HG03571 (cell line): Measurements from ENCODE around the gene CCDC3.

Experiments used
- ATAC-seq: cut with Tn5 transposase; IDR thresholded peaks from one replicate; pipeline ENCODE4 v1.9.1; 2021; ENCODE audit not compliant: unreplicated experiment

CCDC3 gene

DNA sequence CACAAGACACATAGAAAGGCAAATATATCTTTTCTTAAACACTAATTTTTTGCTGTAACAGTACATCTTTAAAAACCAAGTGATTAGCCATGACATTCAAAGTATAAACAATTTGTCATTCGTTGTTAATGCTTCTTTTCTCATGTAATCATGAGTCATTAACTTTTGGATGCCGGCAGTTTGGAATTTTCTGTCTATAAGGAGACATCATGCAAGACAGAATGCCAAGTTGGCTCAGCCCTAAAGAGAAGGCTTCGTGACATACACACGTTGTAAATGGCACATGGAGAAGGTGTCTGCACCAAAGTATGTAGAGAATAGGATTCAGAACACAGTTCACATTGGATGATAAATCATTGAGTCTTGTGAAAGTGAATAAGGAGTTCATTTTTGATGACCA lies 35.9 kb downstream of the CCDC3 start:
- ATAC-seq, result no peak

DNA sequence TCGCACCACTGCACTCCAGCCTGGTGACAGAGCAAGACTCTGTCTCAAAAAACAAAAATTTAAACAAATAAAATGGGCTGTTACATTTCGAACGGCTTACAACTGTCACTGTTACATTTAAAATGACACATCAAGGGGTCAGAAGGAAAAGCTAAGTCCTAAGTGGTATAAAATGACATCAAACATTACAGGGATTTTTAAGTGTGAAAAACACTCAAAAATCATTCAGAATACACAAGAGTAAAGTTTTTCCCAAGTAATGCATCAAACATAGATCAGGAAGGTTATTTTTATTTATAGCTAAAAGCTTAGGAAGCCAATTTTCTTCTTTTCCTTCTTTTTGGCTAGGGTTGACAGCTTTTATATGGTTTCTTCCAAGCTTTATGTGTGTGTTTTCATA lies 39.0 kb downstream of the CCDC3 start:
- ATAC-seq, result no peak

DNA sequence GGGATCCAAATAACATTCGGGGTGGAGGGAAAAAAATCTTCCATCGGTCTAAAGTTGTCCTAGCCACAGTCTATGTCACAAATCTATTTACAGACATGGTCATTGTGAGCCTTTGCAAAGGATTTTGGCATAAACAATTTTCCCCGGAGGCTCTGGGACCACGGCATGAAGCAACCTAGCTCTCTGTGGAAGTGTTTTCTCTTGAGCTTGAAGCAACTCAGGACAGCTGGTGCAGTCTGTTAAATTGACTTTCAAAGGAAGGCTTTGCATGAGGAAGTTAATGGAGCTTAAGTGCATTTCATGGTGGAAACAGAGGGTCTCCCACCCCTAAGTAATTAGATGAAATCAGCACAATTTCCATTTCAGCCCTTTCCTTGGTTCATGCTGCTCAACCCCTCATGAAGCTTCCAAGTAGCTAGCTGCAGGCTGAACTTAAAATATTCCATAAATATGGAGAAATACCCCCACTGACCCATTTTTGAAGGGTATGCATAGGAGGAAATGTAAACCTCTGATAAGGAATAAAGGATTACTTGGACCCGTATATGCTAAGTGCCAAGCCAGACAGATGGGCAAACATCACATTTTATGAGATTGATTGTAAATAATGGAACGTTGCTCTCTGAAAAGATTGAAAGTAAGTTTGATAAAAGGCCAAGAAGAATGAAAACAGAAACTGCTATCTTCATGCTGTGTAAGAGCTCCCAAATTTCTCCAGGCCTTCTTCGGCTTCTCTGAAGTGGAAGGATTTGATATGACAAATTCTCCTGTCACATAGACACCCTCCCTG lies 39.9 kb downstream of the CCDC3 start:
- ATAC-seq, result no peak

DNA sequence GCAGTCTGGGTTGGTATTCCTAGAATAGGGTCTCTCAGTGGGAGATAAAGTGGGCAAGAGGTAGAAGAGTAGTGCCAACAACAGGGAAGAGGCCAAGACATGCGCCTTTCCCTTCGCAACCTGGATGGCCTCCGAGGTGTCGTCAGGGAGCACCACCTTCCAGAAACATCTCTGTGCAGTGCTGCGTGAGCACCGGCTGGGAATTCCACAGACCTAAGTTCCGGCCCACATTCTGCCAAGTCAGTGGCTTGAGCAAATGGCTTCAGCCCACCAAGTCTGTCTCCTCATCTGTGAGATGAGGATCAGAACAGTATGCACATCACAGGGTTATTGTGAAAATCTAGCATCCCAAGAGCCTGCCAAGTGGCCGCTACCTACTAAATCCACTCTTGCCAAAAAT lies 40.6 kb downstream of the CCDC3 start:
- no peak for ATAC-seq

DNA sequence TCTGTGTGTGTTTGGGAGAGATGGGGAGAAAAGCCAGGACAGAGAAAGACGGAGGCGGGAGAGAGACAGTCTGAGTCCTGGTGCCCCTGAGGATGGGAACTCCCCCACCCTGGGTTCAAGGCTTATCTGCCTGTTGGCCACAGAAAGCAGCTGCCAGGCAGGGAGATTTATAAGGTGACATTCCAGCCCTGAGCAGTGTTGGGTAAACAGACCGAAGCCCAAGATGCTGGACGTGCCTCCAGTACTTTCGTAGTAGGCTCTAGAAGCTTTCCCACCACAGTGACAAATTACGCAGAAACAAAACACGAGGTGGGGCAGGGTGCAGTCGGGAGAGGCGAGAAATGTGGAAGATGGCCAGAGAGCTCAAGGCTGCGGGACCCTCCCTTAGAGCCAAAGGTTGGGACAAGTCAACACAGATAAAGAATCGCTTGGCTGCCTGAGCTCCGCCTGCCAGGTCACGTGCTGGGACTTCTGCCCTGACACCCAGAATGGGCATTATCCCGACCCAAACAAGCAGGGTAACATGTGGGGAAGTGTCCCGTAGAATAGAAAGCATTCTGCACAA lies 41.1 kb downstream of the CCDC3 start:
- no peak for ATAC-seq

DNA sequence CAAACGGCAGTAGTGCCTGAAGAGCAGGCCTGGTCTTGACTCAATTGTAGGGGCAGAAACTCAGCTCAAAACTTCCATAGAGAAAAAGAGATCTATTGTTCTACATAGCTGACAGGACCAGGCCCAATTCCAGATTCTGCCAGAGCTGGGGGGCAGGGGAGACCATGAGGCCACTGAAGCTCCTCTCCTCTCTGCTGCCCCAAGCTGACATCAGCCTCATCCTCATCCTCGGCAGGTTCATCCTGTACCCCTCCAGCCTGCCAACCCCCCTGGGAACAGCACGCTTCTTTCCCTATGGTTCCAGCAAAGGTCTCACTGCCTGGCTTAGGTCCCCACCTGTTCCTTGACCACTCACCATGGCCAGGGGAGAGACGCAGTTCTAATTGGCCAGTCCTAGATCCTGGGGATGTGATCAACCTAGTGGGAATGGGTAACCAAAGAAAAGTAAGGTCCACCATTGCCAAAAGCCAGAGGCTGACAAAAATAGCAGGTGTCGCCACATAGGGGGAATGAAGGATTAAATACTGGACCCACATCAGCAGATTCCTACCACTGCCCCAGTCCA lies 42.9 kb downstream of the CCDC3 start:
- no peak for ATAC-seq

DNA sequence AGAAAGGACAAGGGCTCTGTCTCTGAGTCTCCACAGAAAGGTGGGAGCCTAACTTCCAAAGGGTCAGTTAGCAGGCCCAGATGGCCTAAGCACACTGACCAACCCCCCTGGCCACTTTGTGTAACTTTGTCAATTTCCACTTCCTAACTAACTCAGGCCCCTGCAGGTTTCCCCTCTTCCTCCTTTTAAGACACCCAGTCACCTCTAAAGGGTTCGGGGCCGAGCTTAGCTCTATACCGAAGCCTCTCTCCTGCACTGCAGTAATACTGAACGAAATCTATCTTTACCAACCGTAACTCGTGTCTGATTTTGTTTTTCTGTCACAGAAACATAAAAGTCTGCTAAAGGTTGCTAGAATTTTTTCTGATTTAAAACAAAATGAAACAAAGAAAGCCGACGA lies 44.4 kb downstream of the CCDC3 start:
- ATAC-seq, result no peak

DNA sequence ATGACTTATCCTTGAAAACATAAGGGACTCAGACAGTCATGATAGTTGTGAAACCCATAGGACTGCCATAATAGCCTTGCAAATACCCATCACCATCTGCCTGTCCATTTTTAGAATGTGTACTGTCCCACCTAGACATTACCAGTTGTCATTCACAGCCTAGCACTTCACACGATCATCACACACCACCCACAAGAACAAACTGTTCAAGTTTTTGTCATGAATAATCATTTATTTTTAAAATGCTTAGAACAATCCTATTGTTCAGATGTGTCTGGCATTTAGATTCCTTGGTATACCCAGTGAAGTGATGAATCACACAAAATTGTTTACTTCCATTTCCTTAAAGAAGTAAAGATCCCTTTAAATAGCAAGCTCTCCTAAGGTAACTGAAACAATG lies 46.6 kb downstream of the CCDC3 start:
- no peak for ATAC-seq

DNA sequence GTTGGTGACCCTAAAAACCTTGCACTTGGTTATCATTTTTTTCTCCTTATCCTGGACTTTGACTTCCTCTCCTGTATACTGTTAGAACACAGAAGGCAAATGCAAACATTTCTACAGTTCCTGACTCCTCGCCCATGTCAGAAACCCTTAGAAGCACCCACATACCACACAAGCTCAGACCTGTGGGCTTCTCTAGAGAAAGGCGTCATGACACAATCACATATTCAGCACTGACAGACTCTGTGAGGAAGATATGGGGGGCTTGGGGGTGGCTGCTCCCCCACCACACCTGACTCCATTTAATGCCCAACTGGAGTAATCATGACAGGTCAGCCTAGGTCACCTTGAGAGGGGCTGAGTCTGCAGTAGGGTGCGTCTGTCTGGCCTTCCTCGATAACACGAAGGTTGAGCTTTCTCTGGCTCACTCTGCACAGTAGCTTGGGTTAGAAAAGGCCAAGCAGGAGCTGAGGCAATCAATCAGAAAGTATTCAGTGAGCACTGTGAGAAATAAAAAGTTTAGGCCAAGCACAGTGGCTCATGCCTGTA lies 50.9 kb downstream of the CCDC3 start:
- no peak for ATAC-seq

DNA sequence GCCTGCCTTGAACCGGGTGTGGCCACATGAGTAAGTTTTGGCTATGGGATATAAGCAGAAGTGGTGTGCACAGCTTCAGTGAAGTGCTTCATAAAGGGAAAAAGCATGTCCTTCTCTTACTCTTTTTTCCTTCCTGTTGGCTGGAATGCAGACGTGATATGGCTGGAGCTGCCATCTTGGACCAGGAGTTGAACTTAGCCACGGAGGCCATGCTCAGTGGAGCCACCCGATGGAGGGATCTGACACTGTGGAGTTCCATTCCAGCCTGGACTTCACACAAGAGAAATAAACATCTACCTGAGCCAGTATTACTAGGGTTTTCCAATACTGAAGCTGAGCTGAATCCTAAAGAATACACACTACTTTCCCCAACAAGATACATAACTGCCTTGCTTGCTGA lies 52.3 kb downstream of the CCDC3 start:
- ATAC-seq, result no peak

DNA sequence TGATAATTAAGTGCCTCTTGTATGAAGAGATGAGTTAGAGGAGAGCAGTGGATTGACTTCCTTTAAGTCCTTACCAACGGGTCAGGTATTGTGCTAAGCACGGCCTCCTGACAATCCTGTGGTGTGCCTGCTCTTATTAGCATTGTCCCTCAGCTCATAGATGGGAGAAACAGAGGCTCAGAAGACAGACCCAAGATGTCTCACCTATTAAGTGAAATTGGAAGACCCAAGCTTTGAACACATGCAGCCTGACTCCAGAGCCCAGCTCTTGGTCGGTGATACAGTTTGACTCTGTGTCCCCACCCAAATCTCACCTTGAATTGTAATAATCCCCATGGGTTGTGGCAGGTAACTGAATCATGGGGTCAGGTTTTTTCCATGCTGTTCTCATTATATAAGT lies 53.8 kb downstream of the CCDC3 start:
- ATAC-seq, result no peak

DNA sequence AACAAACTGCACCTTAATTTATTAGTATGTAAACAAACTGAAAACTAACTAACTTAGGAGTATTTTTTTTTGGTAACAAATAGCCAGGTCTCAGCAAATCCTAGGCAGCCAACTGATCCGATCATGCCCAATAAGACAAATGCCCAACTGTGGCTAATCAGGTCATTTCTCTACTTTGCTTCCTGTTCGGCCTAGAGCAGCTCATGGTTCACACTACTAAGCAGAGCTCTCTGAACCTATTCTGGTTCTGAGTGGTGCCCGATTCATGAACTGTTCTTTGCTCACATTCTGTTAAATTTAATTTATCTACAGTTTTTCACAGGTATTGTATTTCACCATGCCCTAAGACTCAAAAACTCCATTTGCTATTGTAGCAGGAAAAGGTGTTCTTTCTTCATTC lies 55.1 kb downstream of the CCDC3 start:
- no peak for ATAC-seq

DNA sequence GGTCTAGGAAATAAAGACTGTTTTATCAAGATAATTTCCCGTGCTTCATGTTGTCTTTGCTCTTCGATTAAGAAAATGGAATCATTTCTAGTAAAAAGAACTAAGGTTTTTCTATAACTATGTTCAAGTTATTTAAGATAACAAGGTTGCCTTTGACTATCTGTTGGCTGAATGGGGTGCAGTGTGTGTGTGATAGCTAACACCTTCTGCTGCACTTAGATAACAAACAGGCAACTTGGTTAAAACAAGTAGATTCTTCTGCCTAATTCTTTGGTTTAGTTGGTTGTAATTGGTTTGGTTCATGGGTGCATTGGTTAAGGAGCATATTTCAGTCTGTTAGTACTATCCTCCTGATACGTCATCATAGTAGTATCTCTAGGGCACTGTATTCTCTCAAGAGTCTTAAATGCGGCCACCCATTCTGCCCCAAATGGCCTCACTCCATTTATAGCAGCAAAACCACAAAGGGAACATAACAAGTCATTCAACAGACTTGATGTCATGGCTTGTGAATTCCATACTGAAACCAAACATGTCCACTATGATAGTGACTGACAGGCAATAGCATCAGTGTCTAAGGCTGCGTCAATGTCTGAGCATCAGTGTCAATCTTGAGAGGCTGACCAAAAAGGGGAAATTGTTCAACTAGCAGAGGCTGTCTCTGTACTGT lies 55.7 kb downstream of the CCDC3 start:
- ATAC-seq, result no peak

DNA sequence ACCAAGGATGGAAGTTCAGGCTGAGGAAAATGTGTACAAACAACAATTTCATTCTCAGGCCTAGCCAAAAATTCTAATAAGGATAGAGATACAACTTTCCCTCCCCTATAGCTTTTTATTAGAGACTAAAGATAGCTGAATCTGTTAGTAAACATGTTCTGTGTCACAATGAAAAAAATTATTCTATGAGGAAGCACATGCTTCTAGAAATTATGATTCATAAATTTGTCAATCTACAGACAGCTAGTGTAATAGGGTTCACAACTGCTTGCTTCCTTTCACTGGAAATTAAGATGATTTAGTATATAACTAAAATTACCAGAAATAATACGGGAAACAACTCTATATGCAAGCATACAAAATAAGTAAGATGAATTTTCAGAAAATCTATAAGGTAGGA lies 56.6 kb downstream of the CCDC3 start:
- no peak for ATAC-seq

DNA sequence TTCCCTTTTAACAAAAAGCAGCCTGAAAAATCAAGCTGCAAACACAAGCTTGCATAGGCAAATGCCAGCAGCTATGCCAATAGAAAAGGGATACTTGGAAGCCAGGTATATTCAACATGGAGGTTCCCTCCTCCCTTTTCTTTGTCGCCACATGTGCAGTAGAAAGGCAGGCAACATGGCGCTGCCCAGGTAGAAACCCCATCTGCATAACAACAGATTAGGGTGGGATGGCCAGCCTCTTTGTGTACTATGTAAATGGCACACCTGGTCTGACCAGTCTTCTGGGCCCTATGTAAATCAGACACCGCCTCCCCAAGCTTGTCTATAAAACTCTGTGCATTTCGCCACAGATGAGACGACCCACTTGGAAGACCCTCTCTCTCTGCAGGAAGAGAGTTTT lies 58.1 kb downstream of the CCDC3 start:
- no peak for ATAC-seq

DNA sequence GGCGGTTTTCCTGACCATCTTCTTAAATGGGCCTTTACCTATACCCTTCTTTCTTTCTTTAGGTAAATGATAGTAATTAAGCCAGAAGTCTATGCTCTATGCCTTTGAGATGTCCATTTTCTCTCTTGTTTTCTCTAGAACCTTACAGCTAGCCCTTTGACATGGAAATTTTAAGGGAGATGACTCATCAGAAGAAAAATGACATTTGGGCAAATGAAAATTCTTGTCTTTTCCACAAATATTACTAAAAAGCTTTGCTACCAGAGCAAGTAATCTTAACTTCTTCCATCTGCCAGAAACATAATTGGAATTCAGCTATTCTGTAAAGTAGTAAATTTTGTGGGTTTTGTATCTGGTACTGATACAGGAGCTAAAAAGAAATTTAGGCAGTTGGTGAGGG lies 59.5 kb downstream of the CCDC3 start:
- no peak for ATAC-seq

DNA sequence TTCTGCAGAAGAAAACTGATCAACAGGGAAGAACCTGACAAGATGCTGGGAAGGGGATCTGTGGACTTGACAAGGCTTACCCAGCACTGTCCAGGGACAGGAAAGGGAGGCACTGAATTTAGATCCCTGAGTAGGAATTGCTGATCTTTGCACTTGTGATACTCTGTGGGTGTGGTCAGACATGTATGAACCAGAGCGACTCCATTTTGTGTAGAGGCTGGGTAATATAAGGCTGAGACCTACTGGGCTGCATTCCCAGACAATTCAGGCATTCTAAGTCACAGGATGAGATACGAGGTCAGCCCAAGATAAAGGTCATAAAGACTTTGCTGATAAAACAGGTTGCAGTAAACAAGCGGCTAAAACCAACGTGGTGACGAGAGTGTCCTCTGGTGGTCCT lies 60.7 kb downstream of the CCDC3 start:
- ATAC-seq, result no peak

DNA sequence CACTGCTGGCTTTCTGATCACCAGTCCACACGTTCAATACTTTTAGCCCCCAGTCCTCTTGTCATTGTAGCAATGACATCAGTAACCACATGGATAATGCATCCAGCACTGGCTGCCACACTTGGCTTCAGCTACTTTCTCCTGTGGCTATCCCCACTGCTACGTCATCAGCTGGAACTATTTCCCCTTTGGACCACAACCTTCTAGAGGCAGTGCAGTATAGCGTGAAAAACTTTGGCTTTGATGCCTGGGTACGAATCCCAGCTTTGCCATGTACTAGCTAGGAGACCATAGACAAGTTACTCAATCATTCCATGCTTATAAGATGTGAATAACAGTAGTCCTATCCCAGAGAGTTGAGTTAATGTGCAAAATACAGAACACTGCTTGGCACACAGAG lies 63.2 kb downstream of the CCDC3 start:
- ATAC-seq, result no peak

DNA sequence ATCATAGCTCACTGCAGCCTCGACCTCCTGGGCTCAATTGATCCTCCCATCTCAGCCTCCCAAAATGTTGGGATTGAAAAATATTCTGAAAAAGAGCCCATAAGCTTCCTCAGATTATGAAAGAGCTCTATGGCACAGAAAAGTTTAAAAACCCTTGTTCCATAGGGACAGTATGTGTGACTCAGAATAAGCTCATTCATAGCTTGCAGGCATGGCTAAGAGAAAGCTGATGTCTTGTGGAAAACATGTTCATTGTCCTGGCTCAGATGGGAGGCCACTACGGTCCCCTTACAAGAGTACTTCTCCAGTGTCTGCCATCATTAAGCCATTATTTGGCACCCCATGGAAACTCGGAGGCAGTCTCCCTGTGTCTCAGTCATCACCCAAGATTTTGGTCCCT lies 64.0 kb downstream of the CCDC3 start:
- ATAC-seq, result no peak

DNA sequence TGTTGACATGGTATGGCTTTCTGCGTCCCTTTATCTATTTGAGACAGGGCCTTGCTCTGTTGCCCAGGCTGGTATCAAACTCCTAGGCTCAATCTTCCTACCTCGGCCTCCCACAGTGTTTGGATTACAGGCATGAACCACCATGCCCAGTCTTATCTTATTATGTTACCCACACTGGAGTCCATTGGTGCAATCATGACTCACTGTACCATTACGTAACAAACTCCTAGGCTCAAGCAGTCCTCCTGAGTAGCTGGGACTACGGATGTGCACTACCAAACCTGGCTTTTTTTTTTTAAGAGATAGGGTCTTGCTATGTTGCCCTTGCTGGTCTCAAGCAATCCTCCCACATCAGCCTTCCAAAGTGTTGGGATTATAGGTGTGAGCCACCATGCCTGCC lies 66.7 kb downstream of the CCDC3 start:
- no peak for ATAC-seq

DNA sequence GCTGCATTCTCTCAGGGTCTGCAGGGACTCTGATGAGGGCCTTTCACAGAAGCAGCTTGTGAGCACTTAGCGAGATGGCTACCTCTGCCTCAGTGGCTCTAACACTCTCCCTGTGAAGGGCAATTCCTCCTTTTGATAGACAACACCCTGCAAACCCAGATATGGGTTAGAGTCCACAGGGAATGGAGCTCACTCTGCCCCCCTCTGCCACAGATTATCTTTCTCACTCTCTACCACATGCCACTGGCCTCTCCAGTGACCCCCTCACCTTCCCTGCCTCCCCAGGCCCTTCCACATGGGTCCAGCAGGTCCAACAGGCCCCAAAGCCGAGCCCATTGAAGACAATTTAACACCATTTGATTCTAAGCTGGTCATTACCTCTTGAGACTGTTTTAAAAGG lies 72.1 kb downstream of the CCDC3 start:
- no peak for ATAC-seq

DNA sequence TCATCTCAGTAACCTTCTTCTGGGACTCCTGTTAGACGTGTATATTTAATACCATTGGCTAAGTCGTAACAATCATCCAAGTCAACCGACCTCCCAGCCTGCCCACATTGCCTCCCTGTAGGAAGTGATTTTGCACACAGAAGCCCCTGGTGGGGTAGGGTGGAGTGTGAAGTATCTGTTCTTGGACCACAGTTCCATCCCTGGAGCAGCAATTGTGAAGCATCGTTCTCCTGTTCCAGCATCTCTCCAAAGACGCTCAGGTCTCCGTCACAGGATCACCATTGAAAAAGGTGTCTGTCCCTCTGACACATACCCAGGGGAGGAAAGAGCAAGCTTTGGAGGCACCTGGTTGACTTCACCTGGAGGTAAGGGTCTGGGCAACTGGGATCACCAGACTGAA lies 72.9 kb downstream of the CCDC3 start:
- no peak for ATAC-seq
